Measurements from ENCODE around the gene PCBP3. TPM values are rescaled to one million over a fixed set of nuclear protein-coding genes. Genes with fewer than 3 reads are reported as not detected.
"Not testable (repeated sequence)": the region's sequence is repeated elsewhere in the genome, so short reads cannot be mapped to it uniquely, and the experiment has no call there.

Gene PCBP3
- total RNA-seq, 1 donor from 2014 or later, result 1.5 TPM

- no peak for DNase-seq (ENCODE audit: extremely low read depth, low read depth, low spot score)
Observed at GRCh38 chr21:45885597-45885929, 242.0 kb downstream of the PCBP3 start.

GRCh38 chr21:45885930-45886601 lies 242.5 kb downstream of the PCBP3 start:
- not testable (repeated sequence) for DNase-seq (ENCODE audit: extremely low read depth, low read depth, low spot score)

DNA sequence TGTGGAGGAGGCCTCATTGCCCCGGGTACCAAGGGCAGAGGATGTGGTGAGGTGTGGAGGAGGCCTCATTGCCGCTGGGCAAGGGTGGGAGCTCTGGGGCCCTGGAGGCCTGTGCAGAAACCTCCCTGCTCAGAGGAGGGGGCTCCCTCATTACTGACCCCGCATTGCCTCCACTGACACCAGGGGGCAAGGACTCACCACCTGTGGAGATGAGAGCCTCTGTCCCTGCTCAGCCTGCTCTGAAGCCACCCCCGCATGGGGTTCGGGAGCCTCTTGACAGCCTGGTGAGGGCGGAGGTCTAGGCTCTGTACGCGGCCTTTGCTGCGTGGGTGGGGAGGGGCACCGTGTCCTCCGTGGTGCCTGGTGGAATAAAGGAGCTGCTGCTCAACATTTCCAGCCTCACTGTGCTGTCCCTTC lies 243.1 kb downstream of the PCBP3 start:
- no peak for DNase-seq (ENCODE audit: extremely low read depth, low read depth, low spot score)

DNA sequence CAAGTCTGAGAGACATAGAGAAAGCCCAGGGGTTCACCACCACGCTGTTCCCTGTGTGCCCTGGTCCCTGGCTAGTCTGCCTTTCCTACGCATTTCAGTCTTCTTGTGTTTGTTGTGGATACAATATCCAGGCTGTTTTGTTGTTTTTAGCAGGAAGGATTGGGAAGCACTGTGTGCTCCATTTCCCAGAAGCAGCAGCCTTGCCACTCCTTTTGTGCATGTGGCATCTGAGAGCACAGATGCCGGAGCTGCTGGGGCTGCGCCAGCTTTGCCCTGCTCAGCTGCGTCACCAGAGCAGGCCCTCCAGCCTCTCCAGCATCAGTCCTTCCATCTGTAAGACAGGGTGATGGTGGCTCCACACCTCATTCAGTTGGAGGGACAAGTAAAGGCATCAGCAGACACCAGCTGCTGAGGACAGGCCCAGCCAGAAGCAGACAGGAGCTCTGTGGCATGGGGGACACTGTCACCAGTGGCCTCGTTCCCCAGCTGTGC lies 243.6 kb downstream of the PCBP3 start:
- DNase-seq (ENCODE audit: extremely low read depth, low read depth, low spot score), result no peak

DNA sequence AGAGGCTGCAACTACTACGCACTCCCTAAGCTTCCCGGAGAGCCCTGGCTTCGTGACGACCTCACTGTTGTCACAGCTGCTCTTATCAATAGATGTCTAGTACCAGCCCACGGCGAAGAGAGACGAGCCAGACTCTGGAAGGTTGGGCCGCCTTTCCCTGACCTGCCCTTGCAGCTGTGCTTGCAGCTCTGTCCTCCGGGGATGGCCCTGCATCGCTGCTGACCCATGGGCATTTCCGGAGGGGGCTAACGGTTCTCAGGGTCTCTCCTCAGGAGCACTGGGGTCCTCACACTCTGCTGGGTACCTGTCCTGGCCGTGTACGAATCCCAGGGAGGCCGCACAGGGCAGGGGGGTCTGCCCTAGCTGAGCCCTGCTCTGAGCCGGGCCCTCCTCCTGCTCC lies 244.3 kb downstream of the PCBP3 start:
- DNase-seq (ENCODE audit: extremely low read depth, low read depth, low spot score), result no peak

DNA sequence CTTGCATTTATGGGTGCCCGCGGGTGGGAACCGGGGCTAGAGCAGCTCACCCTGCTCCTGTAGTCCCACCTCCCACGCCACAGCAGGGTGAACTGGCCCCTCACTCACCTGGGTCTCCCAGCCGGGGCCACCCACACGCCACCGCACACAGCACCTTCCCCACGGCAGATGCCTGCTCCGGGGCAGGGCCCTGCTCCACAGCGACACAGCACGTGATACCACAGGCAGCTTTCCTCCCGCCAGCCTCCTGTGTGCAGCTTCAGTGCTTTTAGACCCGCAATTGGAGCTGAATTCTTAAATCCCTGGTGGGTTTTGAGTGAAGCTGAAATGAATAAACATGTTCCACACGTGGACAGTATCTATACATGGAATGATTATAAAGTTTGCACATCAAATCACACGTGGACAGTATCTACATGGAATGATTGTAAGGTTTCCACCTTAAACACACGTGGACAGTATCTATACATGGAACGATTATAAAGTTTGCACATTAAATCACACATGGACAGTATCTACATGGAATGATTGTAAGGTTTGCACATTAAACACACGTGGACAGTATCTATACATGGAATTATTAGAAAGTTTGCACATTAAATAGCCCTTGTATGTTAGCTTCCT lies 245.0 kb downstream of the PCBP3 start:
- DNase-seq (ENCODE audit: extremely low read depth, low read depth, low spot score), result no peak

DNA sequence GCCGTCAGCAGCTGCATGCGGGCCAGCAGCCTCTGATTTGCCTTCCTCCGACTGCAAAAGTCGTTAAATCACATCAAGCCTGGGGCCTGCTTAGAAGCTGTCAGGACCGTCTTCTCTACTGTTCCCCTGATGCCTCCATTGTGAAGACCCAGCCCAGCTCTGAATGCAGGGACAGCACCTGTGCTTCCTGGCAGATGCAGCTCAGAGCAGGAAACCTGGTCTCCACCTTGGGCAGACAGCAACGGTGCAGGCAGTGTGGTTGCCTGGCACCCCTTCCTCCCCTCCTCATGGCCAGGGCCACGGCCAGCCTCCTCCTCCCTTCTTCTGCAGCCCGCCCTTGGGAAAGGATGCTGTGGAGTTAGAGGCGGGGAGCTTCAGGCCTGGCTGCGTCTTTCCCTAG lies 245.7 kb downstream of the PCBP3 start:
- DNase-seq (ENCODE audit: extremely low read depth, low read depth, low spot score), result no peak

- no peak for DNase-seq (ENCODE audit: extremely low read depth, low read depth, low spot score)
Observed at GRCh38 chr21:45889961-45890360, 246.4 kb downstream of the PCBP3 start.

DNA sequence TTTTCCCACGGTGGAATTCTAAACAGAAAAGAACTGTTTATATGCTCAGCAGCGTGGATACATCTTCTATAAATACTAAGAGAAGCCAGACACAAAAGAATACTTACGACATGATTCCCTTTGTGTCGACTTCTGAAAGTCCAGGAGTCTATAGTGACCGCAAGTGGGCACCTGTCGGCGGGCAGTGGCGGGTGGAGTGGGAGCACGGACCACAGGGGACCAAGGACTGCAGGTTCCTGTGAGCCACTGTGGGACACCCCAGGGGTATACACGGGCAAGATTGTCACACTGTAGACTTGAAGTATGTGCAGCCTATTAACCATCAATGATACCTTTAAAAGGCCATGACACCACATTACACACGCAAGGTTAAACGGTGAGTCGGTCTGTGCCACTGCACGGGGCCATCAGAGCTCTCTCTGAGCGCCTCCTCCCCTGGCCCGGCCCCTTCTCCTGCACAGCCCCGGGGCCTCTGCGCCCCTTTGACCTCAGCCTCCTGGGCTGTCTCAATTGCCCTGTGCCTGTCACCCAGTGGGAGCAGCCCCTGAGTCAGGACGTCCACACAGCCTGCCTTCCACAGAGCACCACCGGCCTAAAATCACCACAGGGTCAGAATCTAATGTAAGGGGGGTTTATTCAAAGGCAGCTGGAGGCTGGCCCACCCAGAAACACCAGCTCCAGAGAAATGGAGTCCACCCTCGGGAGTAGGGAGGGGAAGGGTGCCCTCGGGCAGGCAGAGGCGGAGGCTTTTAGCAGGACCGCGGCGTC lies 248.0 kb downstream of the PCBP3 start:
- DNase-seq (ENCODE audit: extremely low read depth, low read depth, low spot score), result no peak

DNA sequence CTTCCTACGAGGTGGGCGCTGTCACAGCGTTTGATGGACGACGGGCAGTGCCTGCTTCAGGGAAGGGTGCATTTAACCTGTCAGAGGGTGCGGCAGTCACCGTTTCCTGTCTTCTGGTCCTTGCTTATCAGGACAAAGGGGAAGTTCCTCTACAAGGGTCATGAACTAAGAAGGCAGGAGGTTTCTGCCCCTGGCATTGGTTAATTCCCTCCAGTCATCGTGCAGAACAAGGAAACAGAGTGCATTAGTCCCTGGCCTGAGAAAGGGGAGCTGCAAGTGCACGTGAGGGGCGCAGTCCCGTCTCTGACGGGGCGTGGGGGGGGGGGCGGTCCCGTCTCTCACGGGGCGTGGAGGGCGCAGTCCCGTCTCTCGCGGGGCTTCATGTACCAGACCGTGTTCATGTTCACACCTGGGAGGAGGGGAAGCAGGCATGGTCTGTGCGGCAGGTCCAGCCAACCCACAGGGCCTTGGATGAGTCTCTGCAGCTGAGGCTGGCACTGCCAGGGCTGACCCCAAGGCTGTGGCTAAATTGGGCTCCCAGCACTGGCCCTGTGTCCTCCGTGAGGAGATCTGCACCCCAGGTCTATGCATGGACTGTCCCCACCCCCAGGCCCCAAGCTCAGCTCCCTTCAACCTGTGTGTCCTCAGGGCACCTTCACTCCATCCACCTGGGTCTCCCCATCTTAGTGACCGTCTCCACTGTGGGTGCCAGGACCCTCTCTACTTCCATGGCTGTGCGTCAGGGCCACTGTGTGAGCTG lies 248.8 kb downstream of the PCBP3 start:
- DNase-seq (ENCODE audit: extremely low read depth, low read depth, low spot score), result no peak

DNA sequence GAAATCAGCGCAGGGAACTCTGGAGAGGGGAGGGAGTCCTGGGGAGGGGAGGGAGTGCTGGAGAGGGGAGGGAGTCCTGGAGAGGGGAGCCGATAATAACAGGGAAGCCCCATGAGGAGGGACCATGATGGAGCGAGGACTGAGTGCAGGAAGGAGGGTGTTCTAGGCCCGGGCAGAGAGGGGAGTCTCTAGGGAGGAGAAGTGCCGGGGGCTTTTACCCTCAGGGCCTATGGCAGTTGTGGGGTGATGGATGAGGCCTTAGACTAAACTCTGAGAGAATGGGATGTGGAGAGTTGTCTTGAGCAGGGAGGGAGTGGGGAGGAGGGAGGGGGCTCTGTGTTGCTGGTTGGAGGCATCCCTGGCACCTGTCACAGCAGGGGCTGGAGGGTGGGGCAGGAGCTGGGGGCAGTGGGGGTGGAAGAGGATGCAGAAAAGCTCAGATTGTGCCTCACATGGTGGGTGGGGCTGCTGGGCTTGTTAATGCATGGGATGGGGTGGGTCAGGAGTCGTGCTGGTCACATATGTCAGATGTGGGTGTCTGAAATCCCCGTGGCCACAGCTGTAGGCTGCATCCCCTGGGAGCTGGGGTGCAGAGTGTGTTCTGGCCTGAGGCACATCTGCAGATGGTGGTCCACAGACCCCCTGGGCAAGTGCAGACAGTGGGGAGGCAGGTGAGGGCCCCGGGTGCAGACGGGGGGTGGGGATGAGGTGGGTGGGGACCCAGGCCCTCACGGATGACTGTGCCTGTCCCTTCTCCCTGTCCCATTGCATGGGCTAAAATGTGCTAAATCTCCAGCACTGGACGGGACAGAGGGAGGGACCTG lies 249.6 kb downstream of the PCBP3 start:
- DNase-seq (ENCODE audit: extremely low read depth, low read depth, low spot score), result no peak

- no peak for DNase-seq (ENCODE audit: extremely low read depth, low read depth, low spot score)
Observed at GRCh38 chr21:45893740-45894449, 250.4 kb downstream of the PCBP3 start.

DNA sequence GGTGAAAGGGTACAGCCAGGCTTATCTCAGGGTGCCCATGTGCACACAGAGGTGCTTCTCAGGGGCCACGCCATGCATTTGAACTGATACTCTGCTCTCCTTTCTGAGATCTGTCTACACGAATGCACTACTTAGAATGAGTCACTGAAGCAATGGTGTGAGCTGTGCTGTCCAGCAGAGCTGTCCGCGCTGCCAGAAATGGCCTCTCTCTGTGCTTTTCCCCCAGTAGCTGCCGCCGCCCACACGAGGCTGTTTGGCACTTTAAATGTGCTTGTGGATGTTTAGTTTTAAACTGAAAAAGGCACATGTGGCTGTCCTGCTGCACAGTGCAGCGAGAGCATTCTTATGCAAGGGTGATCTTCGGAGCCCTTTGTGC lies 250.9 kb downstream of the PCBP3 start:
- no peak for DNase-seq (ENCODE audit: extremely low read depth, low read depth, low spot score)

DNA sequence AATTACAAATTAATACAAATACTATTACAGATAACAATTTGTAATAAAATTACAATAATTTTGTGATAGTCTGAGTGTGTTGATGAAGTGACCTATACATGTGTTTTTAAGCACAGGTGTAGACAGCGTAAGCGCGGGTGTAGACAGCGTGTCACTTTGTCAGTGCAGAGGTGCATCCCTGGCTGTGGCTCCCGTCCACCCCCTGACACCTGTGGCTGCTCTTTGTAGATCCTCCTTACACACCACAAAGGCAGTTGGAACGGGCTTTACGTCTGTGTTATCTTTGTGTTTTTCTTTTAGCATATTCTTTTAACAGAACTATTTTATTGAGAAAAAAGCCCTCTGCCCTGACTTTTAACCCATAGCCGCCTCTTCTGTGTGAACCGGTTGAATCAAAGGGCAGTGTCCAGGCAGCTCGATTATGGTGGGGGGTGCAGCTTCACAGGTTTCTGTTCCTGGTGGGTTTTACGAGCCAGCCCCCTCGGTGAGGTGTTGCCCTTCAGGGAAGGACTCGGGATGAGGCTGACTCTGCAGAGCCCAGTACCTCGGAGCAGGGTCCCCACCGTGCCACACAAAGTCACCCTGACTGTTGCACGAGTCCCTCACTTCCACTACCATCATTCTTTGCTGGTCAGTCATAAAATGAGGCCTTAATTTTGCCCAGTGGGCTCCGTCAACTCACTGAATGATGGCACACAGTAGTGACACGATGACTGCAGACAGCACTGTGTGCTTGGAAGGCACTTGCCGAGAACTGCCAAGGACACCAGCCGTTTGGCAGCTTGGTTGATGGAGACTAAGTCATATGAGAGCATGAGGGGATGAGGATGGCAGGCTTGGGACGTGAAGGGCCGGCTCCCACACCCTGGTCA lies 251.6 kb downstream of the PCBP3 start:
- DNase-seq (ENCODE audit: extremely low read depth, low read depth, low spot score), result no peak

DNA sequence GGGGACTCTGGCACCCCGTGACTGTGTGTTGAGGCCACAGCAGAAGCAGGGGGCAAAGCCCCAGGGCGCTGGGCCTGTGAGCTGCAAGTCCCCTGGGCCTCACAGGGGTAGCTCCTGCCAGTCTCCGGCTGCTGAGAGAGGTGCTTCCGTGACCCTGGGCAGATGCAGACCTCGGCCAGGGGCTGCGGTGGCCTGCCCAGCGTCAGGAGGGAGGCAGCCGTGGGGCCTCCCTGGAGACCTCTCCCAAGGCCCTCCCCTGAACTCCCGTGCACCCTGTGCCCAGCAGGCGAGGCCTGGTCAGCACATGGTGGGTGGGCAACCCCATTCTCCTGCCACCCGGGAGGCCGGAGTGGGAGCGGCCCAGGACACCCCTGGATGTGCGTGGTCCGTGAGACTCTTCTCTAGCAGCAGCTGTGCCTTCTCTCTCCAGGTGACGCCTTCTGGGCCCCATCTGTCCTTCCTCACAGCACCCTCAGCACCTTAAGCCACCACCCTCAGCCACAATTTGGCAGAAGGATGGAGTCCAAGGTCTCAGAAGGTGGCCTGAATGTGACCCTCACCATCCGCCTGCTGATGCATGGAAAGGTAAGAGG lies 252.3 kb downstream of the PCBP3 start:
- DNase-seq (ENCODE audit: extremely low read depth, low read depth, low spot score), result no peak

GRCh38 chr21:45896431-45896830 lies 252.9 kb downstream of the PCBP3 start:
- DNase-seq (ENCODE audit: extremely low read depth, low read depth, low spot score), result not testable (repeated sequence)

DNA sequence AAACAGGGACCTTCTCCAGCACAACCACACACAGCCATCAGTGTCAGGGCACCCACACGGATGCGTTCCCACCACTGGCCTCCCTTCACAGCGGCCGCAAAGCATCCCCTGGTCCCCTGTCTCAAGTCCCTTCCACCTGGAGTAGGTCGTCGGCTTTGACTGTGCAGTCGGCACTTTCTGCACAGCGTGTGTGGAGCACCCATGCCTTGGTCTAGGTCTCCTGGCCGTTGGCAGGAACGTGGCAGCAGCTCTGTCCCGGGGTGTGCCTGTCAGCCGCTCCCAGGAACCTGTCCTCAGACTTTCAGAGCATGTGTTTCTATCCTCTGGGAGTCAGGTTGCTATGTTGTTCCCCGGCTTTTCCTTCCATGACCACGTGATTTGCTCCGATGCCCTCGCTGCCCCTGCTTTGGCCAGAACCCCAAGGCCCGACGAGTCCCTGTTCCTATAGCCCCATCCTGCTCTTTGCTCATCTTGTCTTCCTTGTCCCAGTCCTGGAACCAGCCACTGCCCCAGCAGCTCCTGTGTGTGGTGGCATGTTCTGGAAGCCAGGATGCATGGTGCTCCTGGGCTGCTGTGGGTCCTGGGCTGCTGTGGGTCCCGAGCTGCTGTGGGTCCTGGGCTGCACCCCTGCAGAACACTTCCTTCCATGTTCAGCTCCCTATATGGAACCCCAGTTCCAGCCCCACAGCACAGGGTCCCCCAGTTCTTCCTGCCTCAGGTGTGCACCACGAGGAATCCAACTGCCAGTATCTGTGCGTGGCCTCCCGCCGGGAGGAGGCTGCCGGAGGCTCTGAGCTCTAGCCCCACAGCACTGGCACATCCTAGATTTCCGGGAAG lies 253.9 kb downstream of the PCBP3 start:
- no peak for DNase-seq (ENCODE audit: extremely low read depth, low read depth, low spot score)

- DNase-seq (ENCODE audit: extremely low read depth, low read depth, low spot score), result no peak
Observed at GRCh38 chr21:45898028-45898350, 254.5 kb downstream of the PCBP3 start.

Measured in glomerular endothelial cell (primary cell).